AG04450 (cell line): ENCODE data around the gene KBTBD7. TPM values are rescaled to one million over a fixed set of nuclear protein-coding genes. Genes with fewer than 3 reads are reported as not detected.

Experiments
- CTCF ChIA-PET: fragments of 300-600, 350-600 bp; formaldehyde crosslinking; extraction: SDS; loops from one replicate; lab custom pipeline; 2022; ENCODE audit warnings: antibody characterized with exemption, inconsistent platforms; lab: Charles Lee
- POLR2A ChIA-PET: fragments of 350-600 bp; formaldehyde crosslinking; extraction: SDS; loops from one replicate; lab custom pipeline; 2021; ENCODE audit warnings: antibody characterized with exemption, inconsistent platforms; lab: Yijun Ruan, JAX
- DNase-seq: peaks from one replicate; pipeline ENCODE4 v3.0.0-alpha.2; 2011; ENCODE audit warnings: low read depth, low spot score
- H3K27ac ChIP-seq: one replicate; pipeline ENCODE4 v1.5.1; 2012; ENCODE audit warnings: low read depth, low read length, control low read depth
- H3K27me3 ChIP-seq: one replicate; pipeline ENCODE4 v1.6.0; 2012; ENCODE audit warnings: low read length; ENCODE audit not compliant: control insufficient read depth, insufficient read depth
- H3K4me3 ChIP-seq: 2 replicates; pipeline ENCODE4 v1.5.1; 2011; ENCODE audit warnings: mild to moderate bottlenecking, low read depth, low read length, control low read depth
- H3K9me3 ChIP-seq: 2 replicates; pipeline ENCODE4 v1.5.1; 2012; ENCODE audit warnings: low read length; ENCODE audit not compliant: control insufficient read depth, insufficient read depth
- polyA plus RNA-seq: library from polyadenylated mRNA; depleted of rRNA; stranded (reverse); fragments of >200 nt; gene quantifications from 2 replicates; pipeline ENCODE4 v1.2.3, GENCODE V29; 2011
- TF ChIP-seq, protein P1 (sequence below): IDR thresholded peaks from 2 replicates; pipeline ENCODE4 v1.5.1; 2011; ENCODE audit warnings: low read depth, low read length, control low read depth, inconsistent platforms

The KBTBD7 gene
- polyA plus RNA-seq, 1 experiment: 6.9 TPM

GRCh38 chr13:41156620-41157019, 37.7 kb downstream of the KBTBD7 start:
- ChIA-PET CTCF (no interaction called here), POLR2A (no interaction called here)
- Histone ChIP-seq H3K9me3 (no peaks in the 10 kb centered on the region), H3K27me3 (no peaks in the 10 kb centered on the region), H3K4me3 (no peak overlapping the region), H3K27ac (no peak overlapping the region)
- TF ChIP-seq, protein P1, sequence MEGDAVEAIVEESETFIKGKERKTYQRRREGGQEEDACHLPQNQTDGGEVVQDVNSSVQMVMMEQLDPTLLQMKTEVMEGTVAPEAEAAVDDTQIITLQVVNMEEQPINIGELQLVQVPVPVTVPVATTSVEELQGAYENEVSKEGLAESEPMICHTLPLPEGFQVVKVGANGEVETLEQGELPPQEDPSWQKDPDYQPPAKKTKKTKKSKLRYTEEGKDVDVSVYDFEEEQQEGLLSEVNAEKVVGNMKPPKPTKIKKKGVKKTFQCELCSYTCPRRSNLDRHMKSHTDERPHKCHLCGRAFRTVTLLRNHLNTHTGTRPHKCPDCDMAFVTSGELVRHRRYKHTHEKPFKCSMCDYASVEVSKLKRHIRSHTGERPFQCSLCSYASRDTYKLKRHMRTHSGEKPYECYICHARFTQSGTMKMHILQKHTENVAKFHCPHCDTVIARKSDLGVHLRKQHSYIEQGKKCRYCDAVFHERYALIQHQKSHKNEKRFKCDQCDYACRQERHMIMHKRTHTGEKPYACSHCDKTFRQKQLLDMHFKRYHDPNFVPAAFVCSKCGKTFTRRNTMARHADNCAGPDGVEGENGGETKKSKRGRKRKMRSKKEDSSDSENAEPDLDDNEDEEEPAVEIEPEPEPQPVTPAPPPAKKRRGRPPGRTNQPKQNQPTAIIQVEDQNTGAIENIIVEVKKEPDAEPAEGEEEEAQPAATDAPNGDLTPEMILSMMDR: no peak
- no peak for DNase-seq

DNA sequence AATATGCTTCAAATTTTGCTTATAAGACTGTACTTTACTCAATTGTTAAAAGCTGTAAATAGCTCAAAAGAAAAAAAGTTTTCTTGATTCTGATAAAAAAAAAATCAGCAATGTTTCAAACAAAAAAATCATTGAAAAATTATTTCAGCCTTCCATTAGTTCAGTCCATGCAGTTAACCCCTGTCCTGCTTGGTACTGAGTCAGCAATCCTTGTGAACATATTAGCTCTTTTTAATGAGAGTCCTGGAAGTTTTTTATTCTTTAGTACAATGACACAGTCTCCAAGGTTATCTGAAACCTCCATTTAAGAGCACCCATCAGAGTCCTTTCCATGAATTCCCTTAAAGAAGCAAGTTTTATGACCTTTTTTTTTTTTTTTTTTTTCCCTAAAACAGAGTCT, 40.3 kb downstream of the KBTBD7 start:
- H3K4me3 ChIP-seq: no peak overlapping the region
- ChIA-PET CTCF (interaction anchor here (0.6 to 0.7 kb wide), 2 partner anchors 401 to 1027 kb away, joined by 5 to 6 read pairs; no protein-coding TSS in a partner anchor), POLR2A (interaction anchor here (0.7 kb wide), 1 partner anchor 13 kb away, joined by 7 read pairs; no protein-coding TSS in a partner anchor)
- TF ChIP-seq, protein P1: no peak
- no peaks in the 10 kb centered on the region for H3K27me3 ChIP-seq
- H3K9me3 ChIP-seq: peaks cover 12% of the 10 kb centered on the region; the same call in 1 of the 2 replicates
- no peak overlapping the region for H3K27ac ChIP-seq
- DNase-seq: no peak

- DNase-seq: no peak
- peaks cover 23% of the 10 kb centered on the region; the same call in 1 of the 2 replicates for H3K9me3 ChIP-seq
- H3K4me3 ChIP-seq: no peak overlapping the region
- no peaks in the 10 kb centered on the region for H3K27me3 ChIP-seq
- ChIA-PET CTCF (no interaction called here), POLR2A (no interaction called here)
- H3K27ac ChIP-seq: no peak overlapping the region
- TF ChIP-seq, protein P1: no peak
These were observed 42.4 kb downstream of the KBTBD7 start for GRCh38 chr13:41152005-41152404.

DNA sequence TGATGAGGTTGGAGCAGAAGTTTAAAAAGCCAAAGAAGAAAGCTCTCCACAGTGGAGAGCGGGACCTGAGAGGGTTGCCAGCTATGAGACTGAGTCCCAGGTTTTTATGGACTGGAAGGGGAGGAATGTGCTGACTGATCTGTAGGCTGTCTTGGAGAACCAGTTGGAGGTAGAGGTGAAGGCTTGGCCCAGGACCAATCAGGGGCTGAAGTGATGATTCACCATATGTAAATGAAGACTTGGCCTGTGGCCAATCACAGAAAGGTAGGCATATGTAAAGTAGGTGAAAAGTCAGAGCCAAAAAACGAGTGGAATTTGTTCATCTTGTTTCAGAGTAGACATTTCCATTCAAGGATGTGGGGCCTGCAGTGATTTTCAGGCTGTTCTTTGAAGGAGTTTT, 44.3 kb downstream of the KBTBD7 start:
- ChIA-PET CTCF (no interaction called here), POLR2A (no interaction called here)
- TF ChIP-seq, protein P1: no peak
- Histone ChIP-seq H3K27ac (no peak overlapping the region), H3K9me3 (peaks cover 23% of the 10 kb centered on the region; the same call in 1 of the 2 replicates), H3K4me3 (no peak overlapping the region), H3K27me3 (no peaks in the 10 kb centered on the region)
- no peak for DNase-seq

- TF ChIP-seq, protein P1: no peak
- CTCF ChIA-PET: no interaction called here
- no peak for DNase-seq
- no peak overlapping the region for H3K27ac ChIP-seq
- POLR2A ChIA-PET: no interaction called here
- H3K9me3 ChIP-seq: peaks cover 23% of the 10 kb centered on the region; the same call in 1 of the 2 replicates
- no peak overlapping the region for H3K4me3 ChIP-seq
- H3K27me3 ChIP-seq: no peaks in the 10 kb centered on the region
These were observed 45.7 kb downstream of the KBTBD7 start for GRCh38 chr13:41148419-41149283.
